KBM-7 (cell line): ENCODE data around the gene PSMD11.

ENCODE experiments used
- DNase-seq: peaks from one replicate; pipeline ENCODE4 v3.0.0-alpha.2; 2015
- in situ Hi-C: fragments of 300-500 bp; cut with MboI; formaldehyde crosslinking; loops from 2 replicates; pipeline ENCODE4 v1.14.3; 2020; ENCODE audit warnings: low sequenced_read_pairs, low pct_unique_long_range_greater_than_20kb, mixed read lengths

Gene PSMD11

DNA sequence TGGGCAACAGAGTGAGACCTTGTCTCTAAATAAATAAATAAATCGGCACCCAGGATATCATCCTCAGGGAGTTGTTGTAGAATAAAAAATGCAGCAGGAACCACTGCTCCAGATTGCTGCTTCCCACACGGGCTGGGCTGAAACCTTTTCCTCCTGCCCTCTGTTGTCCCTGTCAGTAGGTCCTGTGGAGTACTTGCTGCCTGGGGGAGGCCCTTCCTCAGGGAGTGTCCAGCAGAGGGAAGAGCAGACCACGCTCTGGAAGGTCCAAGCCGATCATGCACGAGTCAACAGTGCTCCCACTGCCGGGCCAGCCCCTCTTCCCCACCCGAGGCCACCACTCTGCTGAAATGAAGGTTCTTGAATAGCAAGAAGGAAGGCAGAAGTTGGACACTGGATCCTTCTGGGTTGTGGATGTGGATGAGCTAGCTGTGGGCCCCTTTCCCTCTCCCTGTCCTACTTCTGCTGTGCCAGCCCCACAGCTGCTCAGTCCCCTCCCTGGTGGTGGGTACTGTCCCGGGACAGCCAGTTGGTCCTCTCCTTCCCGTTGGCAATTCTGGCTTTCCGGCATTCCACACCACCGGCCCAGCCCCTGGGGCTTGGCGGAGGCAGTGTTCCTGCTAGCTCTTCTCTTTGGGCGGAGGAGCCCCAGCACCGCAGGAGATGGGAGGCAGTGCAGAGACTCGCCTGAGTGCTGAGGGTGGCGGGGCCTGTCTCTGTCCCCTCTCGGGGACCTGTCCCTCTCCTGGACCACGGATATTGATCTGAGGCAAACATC lies 53.3 kb downstream of the PSMD11 start:
- DNase-seq = no peak
- in situ Hi-C loops = loop anchor here (25.0 kb wide), 1 partner anchor 265 kb away; no protein-coding TSS in a partner anchor

DNA sequence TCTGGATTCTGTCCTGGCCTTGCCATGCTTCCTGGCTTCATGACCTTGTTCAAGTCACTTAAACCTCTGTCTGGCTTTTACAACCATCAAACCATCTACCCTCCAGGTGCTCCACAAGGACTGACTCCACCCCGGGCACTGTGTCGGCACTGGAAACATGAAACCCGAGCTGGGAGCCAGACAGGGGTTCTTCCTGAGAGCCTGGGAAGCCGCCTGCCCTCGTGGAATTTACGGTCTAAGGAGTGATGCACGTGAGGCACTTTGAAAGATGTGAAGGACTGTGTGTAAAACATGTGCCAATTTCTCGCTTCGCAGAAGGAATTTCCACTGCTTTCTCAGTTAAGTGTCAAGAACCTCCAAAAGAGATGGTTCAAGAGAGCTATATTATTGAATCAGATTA lies 54.1 kb downstream of the PSMD11 start:
- in situ Hi-C loops = loop anchor here (25.0 kb wide), 1 partner anchor 264 kb away; no protein-coding TSS in a partner anchor
- no peak for DNase-seq

DNA sequence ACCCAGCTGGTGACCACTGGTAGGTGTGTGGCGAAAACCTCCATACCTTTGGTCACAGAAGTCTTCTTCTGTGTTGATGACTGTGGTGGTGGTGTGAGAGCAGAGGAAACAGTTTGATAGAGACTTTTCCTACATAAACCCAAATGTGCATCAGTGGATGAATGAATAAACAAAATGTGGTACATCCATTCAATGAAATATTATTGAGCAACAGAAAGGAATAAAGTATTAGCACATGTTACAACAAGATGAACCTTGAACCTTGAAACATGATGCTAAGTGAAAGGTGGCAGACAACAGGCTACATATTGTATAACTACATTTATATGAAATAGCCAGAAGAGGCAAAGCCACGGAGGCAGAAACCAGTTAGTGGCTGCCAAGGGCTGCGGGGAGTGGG lies 57.7 kb downstream of the PSMD11 start:
- in situ Hi-C loops = no loop called here
- no peak for DNase-seq

DNA sequence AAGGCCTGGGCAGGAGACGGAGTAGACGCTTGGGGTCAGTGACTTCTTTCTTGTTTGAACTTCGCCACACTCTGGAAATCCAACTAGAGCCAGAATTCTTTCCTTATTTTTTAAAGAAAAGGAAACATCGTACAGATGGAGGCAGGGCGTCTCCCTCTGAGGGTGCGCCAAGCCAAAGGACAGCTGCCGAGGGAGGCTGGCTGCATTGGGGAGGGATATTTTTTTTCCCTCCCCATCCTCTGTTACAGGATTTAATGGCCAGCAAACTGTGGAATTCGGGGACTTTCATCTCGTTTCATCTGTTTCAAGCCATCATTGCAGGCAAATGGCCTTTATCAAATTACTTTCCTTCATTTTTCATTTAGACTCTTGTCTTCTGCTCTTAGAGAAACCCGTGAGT lies 58.4 kb downstream of the PSMD11 start:
- in situ Hi-C loops = no loop called here
- no peak for DNase-seq

DNA sequence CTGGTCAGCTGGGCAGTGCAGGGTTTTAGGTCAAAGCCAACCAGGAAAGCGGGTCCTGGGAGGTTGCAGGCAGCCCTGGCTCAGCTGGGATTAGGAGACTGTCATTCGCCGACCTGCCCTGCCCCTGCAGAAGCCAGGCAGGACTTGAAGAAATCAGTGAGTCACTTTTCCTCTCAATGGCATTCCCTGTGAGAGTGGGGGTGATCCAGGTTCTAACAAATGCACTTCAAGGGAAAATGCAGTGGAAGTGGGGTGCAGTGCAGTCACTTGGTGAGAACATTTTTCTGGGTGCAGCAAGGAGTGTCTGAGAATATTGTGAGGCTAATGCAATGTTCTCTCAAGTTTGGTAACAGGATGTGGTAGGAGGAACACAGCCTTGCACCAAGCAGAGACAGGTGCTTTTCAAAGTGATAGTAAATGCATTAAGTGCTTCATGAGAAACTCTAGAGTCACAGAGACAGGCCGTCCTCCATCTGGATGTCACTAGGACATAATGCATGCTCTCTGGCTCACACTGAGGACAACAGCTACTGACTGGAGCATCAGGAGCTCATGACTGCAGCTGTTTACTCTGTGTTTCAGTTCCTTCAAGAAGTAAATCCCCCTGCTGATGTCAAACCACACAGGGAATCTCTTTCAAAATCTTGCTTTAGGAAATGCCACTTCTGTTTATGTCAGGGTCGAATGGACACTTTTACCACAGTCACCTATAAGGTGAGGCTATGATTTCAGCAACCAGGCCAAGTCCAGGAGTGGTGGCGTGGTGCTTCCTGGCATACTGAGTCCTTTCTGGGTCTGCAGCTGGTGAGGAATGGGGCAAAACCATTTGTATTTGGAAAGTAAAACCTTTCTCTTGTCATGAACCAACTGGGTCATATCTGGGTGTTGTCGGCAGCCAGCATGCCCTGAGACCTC lies 59.2 kb downstream of the PSMD11 start:
- DNase-seq = no peak
- in situ Hi-C loops = no loop called here

DNA sequence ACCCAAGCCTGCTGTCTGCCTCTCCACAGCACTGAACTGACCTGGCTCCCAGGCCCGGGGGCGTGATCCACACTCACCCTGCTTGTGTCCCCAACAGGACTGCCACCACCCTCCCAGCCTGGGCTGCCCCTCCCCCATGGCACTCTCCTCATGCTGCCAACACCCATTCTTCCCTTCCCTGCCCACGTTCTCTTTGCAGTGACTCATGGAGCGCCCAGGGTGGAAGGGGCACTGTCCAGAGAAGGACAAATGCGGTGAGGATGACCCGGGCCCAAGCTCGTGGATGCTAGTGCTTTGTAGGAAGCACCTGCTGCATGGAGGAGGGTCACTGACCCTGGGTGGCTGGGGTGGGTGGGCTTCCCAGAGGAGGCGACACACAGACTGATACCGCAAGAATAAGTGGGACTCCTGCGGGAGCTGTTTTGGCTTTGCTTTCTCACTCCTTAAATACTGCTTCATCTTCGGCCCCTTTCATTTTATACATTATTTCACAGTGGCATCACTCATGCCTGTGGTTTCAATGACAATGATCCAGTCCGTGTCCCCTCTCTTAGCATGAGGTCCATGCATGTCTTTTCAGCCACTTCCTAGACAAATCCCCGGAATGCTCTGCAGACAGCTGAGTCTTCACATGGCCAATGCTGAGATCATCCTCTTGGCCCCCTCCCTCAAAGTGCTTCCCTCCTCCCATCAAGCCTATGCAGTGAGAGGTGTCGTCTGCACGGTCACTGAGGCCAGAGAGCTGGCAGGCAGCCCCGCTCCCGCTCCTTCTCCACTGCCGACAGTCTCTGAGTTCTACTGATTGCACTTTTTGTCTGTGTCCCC lies 60.1 kb downstream of the PSMD11 start:
- DNase-seq = no peak
- in situ Hi-C loops = no loop called here

DNA sequence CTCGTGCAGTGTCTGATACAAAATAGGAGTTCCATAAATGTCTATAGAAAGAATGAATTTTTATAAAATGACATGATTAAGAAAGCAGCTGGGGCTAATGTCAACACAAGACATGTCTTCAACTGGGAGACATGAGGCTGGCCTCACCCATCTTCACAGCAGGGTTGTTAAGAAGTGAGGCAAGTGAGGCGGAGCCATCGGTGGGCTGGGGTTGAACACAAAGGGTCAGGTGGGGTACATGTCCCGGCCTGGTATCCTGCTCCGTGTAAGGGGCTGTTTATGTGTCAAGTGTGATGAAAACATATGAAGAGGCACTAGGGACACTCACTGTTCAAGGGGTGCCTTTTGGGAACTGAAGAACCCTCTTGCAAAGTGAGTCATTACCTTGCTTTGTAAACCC lies 64.6 kb downstream of the PSMD11 start:
- in situ Hi-C loops = no loop called here
- DNase-seq = no peak

DNA sequence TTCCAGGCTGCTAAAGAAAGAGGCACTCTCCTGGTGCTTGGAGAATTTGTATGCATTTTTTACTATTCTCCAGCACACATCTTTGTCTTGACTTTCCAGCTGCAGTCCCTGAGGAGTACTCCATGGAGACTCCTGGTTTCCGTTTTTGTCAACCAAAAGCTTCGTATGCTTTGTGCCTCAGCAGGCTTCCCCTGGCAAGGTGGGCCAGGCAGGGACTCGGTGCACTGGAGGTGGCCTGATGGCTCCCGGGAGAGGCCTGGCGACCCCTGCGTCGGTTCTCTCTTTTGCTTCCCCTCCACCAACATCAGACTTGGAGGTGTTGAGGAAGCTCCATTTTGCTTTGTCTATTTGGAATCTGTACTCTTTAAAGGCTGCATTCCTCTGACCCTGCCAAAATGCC lies 66.2 kb downstream of the PSMD11 start:
- DNase-seq = no peak

DNA sequence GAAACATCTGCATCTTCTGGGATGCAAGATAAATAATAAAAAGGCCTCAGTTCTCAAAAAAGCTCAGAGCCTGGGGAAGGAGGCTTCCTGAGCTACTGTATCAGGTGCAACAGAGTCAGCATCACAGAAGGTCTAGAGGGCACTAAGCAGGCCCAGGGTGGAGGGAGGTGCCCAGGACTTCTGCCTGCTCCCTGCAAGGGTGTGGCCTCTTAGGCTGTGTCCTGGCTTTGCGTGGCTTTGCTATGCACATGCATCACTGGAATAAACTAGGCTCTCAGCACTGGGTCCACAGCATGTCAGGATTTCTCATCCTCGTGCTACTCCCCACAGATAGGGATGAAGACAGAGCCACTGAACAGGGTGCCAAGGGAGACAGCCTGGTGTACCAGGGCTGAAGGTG lies 68.0 kb downstream of the PSMD11 start:
- in situ Hi-C loops = no loop called here
- no peak for DNase-seq

More for the DNA sequence above, 66.2 kb downstream of the PSMD11 start:
- in situ Hi-C loops = no loop called here

DNA sequence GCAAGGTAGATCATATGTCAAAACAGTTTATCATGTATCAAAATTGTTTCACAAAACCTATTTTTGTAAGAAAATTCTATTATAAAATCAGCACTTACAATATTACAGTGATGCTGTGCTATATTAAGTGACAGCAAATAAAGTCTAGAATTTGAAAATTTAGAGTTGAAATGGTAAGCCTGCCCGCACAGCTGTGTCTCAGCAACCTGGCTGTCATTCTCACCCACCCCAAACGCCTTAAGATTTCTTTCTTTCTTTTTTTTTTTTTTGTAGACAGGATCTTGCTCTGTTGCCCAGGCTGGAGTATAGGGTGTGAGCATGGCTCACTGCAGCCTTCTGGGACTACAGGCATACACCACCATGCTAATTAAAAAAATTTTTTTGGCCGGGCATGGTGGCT lies 69.3 kb downstream of the PSMD11 start:
- in situ Hi-C loops = no loop called here
- no peak for DNase-seq

DNA sequence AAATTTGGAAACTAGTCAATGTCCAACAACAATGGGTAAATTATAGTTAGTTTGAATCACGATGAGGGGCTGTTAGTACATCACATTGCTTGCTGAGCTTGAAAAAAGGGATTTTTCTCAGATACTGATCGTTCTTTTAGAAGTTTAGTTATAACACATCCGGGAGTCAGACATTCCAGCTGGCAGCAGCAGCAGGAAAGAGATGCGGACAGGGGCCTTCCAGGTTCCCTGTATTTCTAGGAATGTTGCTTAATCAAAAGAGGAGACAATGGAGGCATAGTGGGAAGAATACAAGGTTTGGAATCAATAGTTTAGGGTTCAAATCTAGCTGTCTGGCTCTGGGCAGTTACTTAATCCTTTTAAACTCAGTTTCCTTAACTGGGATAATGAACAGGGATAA lies 70.3 kb downstream of the PSMD11 start:
- no peak for DNase-seq
- in situ Hi-C loops = no loop called here

DNA sequence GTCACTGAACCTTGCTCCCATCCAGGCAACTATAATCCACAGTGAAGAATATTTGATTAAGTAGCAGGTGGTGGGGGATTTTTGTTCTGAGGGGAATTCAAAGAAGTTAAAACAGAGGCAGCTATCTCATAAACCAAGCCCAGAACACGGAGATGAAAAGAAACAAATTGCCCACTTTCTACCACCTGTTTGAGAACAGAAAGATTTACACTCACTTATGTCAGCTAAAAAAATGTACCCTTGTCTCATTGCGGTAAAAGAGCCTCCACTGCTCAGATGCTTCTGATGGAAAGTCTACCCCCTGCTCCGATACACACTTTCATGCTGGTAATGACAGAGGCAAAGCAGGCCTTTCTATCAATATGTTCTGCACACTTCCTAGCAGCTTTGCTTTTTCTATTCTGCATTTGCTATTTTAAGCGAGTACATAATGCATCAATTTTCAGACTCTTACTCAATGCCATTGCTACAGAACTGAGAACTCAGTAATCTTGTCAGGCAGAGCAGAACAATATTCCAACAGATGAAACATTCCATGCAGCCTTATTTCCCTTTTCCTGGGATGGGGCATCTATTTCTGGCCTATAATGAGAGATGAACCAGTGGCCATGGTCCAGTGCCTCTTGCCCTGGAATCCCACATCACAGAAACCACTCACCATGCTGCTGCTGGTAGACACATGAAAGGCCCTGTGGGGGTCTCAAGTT lies 71.5 kb downstream of the PSMD11 start:
- in situ Hi-C loops = no loop called here
- no peak for DNase-seq

DNA sequence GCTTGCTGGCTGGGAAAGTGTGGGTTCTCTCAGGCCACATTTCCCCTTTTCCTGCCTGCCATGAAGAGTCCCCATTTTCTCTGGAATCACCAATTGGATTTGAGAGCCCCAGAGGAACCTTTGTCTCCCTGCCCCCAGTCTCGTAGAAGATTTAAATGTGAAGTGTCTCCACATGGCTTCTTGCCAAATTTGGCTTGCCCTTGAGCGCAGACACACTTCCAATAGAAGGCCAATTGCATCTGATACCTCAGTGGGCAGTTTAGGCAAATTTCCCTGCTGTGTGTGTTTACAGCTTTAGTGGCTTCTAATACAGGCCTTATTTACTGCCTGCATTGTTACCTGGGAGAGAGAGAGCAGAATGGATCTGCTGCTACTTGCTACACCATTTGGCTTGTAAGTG lies 72.1 kb downstream of the PSMD11 start:
- DNase-seq = no peak
- in situ Hi-C loops = no loop called here

DNA sequence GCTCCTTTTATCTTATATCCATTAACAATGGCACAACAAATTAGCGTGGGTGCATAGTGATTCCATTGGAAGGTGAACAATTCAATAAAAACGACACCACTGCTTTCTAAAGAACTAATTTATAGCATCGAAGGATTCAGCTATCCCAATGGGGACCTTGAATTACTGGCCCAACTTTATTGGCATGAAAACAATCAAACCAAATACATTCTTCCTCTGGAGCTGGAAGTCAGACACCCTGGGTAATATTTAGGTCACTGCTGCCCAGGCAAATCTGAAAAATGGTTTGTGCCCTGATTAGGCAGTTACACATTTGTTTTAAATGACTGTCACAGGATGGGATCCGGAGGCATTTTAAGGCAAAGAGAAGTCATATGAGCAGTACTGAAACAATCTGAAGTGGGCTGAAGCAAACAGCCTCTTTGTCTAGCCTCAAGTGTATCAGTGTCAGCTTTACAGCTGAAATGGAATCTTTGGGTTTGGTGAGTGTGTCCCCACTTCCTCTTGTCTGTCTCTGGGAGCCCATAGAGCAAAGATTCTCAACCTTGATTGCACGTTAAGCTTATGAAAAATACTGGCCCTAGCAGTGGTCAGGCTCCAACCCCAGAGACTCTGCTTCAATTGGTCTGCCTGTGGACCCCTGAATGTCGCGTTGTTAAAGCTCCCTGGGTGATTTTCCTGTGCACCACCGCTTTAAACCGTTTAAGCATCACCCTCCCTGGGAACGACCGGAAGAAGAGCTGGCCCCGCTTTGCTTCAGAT lies 72.8 kb downstream of the PSMD11 start:
- in situ Hi-C loops = no loop called here
- no peak for DNase-seq

DNA sequence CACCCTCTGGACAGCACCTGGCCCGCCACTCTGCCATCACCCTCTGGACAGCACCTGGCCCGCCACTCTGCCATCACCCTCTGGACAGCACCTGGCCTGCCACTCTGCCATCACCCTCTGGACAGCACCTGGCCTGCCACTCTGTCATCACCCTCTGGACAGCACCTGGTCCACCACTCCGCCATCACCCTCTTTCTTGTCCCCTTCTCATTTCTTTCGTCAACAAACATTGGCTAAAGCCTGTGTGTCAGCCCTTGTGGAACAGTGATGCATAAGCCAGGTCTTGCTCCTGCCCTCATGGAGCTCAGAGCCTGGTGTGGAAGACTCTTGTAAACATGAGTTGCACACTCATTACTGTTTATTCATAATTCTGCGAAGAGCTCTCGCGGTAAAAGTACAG lies 73.7 kb downstream of the PSMD11 start:
- in situ Hi-C loops = no loop called here
- no peak for DNase-seq

DNA sequence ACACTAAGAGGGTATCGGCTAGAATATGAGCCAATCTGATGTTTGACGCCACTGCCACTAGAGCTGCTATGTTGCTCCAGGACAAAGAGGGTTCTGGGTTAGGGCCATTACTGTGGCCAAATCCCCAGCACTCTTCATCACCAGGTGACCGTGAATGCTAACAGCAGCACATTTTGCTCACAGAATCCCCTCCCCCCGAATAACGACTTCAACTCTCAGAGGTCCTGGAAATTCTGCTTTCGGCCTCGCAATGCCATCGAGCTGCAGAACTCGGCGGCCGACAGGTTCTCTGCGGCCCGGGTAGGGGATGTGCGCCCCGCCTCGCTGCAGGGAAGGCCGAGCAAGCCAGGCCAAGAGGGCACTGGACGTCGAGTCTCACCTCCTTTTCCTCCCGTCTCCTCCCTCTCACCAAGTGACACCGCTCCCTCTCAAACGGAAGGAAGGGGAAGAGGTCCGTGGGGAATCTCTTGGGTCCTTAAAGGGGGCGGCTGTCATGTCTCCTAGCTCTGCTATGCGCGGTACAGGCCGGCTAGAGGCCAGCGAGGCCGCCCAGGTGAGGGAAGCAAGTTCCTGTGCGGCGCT lies 74.4 kb downstream of the PSMD11 start:
- in situ Hi-C loops = no loop called here
- DNase-seq = no peak

DNA sequence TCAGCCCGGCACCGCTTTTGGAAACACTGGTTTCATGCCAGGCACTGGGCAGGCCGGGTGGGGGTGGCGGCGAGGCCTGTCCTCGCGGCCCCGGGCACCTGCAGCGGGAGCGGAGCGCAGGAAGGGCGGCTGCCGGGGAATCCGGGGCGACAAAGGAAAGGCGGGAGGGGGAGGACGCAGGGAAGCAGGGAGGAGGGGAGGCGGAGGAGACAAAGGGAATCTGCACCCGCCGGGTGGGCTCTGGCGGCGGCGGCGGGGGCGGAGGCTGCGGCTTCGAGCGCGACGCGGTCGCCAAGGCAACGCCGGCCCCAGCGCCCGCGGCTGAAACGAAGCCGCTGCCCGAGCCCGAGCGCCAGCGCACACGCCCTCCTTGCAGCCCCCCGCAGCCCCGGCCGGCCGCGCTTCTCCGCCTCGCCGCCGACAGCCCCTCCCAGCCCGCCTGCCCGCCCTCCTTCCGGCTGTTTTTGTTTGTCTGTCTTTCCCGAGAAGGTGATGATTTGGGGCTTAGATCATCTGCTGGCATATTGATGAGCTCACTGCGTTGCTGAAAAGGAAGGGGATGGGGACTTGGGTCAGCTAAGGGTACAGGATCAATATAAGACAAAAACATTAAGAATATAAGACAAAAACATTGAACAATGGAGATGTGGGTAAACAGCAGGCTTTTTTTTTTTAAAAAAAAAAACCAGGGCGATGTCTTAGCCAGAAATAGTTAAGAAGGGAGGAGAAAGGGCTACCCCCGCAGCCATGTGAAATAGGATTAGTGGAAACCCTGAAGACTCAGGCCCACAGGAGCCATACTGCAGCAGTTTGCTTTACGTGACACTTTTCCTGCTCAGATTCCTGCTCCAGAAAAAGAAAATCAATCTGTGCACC lies 75.2 kb downstream of the PSMD11 start:
- in situ Hi-C loops = no loop called here
- no peak for DNase-seq
